GM12872 (cell line): Measurements from ENCODE around the gene ASIC5.

Experiments used
- CTCF ChIP-seq: IDR thresholded peaks from 3 replicates; pipeline ENCODE4 v1.5.1; 2011; ENCODE audit warnings: low read depth, mild to moderate bottlenecking, low read length, moderate library complexity; ENCODE audit not compliant: insufficient read depth

ASIC5 gene, protein sequence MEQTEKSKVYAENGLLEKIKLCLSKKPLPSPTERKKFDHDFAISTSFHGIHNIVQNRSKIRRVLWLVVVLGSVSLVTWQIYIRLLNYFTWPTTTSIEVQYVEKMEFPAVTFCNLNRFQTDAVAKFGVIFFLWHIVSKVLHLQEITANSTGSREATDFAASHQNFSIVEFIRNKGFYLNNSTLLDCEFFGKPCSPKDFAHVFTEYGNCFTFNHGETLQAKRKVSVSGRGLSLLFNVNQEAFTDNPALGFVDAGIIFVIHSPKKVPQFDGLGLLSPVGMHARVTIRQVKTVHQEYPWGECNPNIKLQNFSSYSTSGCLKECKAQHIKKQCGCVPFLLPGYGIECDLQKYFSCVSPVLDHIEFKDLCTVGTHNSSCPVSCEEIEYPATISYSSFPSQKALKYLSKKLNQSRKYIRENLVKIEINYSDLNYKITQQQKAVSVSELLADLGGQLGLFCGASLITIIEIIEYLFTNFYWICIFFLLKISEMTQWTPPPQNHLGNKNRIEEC

DNA sequence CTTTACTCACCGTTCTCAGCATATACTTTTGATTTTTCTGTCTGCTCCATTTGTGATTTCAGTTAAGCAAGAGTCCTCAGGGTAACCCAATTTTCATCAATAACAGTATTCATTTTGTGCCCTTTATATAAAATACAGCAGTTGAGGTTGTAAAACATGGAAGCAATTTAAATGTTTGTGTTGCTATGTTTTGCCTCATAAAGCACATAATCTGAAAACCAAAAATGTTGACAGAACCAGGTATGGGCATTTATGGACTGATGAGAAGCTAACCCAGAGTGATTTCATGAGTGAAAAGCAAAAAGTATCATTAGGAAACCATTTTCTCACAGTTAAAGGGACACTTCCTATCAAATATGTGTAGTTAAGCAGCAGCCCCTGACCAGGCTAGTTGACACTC is at the start of gene ASIC5:
Gene ASIC5 (minus strand): TSS at position 101 of the 400 bp plus-strand sequence. CDS start 51 bp downstream, at position 50.
- TF ChIP-seq CTCF = no peak

- no peak for TF ChIP-seq CTCF
These were observed 48.7 kb upstream of the ASIC5 start for GRCh38 chr4:155914782-155915181.

DNA sequence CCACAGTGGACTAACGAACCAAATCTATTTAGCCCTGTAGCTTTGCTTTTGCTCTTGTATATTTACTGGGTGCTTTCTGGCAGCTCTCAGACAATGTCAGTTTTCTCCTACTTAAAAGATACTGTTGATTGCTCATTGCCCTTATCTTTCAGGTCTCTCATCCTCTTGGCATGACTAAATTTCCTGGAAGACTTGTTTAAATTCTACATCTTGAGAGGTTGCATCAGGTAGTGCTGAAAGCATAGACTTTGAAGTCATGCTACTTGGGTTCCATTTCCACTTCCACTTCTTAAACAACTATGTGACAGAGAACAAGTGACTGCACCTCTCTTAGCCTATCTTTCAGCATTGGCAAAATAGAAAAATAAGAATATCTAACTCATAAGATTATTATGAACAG is 45.8 kb upstream of the ASIC5 start:
- TF ChIP-seq CTCF = no peak

DNA sequence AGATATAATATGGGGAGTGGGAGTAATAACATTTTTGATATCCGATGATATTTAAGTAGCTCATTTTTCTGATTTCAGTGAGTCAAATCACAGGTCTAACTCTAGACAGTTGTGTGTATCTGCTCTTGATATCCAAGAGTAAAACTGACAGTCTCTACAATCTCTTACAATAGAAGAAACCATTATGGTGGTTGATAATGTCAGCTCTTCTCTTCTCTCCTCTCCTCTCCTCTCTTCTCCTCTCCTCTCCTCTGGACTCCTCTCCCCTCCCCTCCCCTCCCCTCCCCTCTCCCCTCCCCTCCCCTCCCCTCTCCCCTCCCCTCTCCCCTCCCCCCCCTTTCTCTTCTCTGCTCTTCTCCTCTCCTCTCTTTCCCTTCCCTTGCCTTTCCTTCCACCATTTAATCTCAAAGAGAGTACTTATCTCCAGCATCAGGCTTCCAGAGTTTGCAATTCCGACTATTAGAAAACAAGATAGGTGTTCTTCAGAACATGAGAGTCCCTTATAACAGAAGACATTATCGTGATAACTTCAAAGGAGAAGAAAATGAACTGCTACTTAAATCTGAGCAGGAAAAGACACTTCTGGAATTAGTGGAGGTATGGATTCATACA is 43.6 kb upstream of the ASIC5 start:
- no peak for TF ChIP-seq CTCF

DNA sequence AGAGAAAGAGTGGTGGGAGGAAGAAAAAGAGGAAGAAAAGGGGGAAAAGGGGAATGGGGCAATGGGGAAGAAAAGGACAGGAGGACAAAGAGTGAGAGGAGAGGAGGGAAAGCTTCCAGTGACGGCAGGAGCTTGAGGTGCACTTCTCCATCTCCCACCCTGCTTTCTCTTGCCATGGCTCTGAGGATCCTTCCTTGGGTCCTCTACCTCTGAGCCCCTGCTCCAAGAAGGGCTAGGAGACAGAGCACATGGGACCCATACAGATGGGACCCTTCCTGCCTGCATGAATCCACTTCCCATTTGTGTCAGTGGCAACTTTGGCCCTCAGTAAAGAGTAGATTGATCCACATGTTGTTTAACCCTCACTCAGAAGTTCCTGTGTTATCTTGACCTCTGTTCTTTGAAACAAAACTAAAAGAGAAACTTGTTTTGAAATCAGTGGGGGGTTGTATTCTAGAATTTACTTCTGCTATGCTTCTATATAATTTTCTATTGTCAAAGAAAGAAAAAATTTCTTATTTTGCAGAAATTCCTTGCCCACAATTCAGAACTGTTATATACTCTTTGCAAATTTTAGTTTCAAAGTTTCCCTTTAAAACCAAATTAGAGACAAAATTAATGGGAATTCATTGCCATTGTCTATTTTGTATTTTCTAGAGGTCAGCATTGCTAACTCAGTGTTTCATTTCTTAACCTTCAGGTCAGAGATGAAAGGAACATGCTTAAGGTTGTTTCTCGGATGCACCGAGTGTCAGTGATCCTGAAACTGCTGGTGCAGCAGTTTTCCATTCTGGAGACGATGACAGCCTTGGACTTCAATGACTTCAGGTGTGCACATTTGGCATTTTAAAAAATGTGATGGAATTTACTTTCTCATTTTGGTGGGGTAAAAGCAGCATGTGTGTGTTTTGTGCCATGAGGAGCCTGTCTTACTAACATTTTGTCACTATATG is 42.4 kb upstream of the ASIC5 start:
- TF ChIP-seq CTCF = no peak

DNA sequence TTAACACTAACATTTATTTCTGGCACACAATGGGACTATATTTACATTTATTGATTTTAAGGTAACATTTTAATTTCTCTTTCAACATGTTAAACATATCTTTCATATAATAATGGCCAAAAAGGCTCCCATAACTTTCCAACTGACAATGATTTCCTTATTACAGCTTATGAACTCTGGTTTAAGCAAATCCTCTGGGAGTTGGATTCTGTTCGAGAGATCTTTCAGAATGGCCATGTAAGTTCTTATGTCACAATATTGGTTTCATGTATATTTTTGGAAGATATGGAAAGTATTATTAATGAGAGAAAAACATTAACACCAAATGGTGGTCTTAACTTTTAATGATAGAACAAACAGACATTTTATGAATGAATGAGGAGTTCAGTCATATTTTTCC is 41.5 kb upstream of the ASIC5 start:
- no peak for TF ChIP-seq CTCF
